Stimulated activated CD4-positive, alpha-beta T cell treated with anti-CD3 and anti-CD28 coated beads, Interleukin-2, amount 100 ng/mL, for 4 hours (primary cell): ENCODE data around the gene FBXL7.

ENCODE experiments used
- DNase-seq: peaks from one replicate; pipeline ENCODE4 v3.0.0-alpha.2; 2020; ENCODE audit warnings: low read depth

The FBXL7 gene

GRCh38 chr5:15772131-15772530 is 272.2 kb downstream of the FBXL7 start:
- no peak for DNase-seq

GRCh38 chr5:15774632-15775031 is 274.7 kb downstream of the FBXL7 start:
- no peak for DNase-seq

- no peak for DNase-seq
Observed at GRCh38 chr5:15776346-15776745, 276.4 kb downstream of the FBXL7 start.

- DNase-seq: no peak
Observed at GRCh38 chr5:15783734-15784133, 283.8 kb downstream of the FBXL7 start.

- DNase-seq: no peak
Observed at GRCh38 chr5:15785531-15785981, 285.6 kb downstream of the FBXL7 start.

GRCh38 chr5:15786326-15786725 is 286.3 kb downstream of the FBXL7 start:
- no peak for DNase-seq

GRCh38 chr5:15786884-15787283 is 286.9 kb downstream of the FBXL7 start:
- no peak for DNase-seq

- DNase-seq: no peak
Observed at GRCh38 chr5:15787681-15788080, 287.7 kb downstream of the FBXL7 start.

GRCh38 chr5:15789642-15790041 is 289.7 kb downstream of the FBXL7 start:
- no peak for DNase-seq

GRCh38 chr5:15790446-15791018 is 290.6 kb downstream of the FBXL7 start:
- no peak for DNase-seq

GRCh38 chr5:15791274-15791673 is 291.3 kb downstream of the FBXL7 start:
- DNase-seq: no peak

GRCh38 chr5:15791859-15792258 is 291.9 kb downstream of the FBXL7 start:
- DNase-seq: no peak

GRCh38 chr5:15794052-15794985 is 294.3 kb downstream of the FBXL7 start:
- no peak for DNase-seq

GRCh38 chr5:15796096-15796495 is 296.1 kb downstream of the FBXL7 start:
- DNase-seq: no peak

GRCh38 chr5:15796557-15796956 is 296.6 kb downstream of the FBXL7 start:
- DNase-seq: no peak

GRCh38 chr5:15797116-15797515 is 297.1 kb downstream of the FBXL7 start:
- no peak for DNase-seq

GRCh38 chr5:15798006-15798405 is 298.0 kb downstream of the FBXL7 start:
- DNase-seq: no peak

- no peak for DNase-seq
Observed at GRCh38 chr5:15799014-15799413, 299.0 kb downstream of the FBXL7 start.

- no peak for DNase-seq
Observed at GRCh38 chr5:15799612-15800011, 299.6 kb downstream of the FBXL7 start.

- no peak for DNase-seq
Observed at GRCh38 chr5:15803280-15803679, 303.3 kb downstream of the FBXL7 start.

GRCh38 chr5:15806613-15807012 is 306.6 kb downstream of the FBXL7 start:
- no peak for DNase-seq

- no peak for DNase-seq
Observed at GRCh38 chr5:15807248-15807647, 307.3 kb downstream of the FBXL7 start.

- no peak for DNase-seq
Observed at GRCh38 chr5:15807871-15808270, 307.9 kb downstream of the FBXL7 start.

GRCh38 chr5:15808577-15808976 is 308.6 kb downstream of the FBXL7 start:
- no peak for DNase-seq
